ENCODE data around the gene NLK.
"Not testable (repeated sequence)": the region's sequence is repeated elsewhere in the genome, so short reads cannot be mapped to it uniquely, and the experiment has no call there.

NLK gene

DNA sequence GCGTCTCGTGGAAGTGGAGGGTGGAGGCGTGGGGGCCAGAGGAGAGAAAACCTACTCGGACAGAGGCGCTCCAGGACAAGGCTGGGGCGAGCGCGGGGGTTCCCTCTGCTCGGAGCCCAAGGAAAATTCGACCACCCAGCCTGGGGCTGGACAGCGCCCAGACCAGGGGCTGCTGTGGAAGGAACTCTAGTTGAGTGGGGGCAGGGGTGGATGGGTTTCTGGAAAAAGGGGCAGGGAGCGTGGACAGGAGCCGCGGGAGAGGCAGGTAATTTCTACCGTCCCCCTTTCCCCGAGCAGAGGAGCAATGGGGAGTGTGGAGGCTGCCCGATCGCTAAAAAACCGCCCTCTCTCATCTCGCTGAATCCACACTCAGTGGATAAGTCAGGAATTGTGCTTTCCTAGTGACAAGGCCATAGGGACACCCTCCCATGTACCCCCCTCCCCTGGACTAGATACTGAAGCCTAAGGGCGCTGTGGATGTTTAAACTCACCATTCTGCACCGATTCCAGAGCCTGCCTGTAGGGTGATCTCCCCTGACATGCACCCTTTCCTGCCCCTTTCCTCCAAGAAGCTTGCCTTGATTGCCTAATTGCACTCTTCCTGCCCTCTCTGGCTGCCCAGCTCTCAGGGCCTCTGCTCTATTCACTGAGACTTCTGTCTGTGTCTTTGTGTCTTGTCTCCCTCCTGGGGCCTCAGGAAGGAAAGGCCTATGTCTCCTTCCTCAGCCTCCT is 185.8 kb downstream of the NLK start:
- no peak for DNase-seq (ENCODE audit: low spot score)
- no peaks in the 10 kb centered on the region for H3K9me3 ChIP-seq (replicated peaks in 1 of 2; ENCODE audit: control insufficient read depth in 2 of 2, insufficient read depth in 1 of 2, low read depth in 1 of 2, low read length in 2 of 2)
- H3K23ac ChIP-seq (ENCODE audit: low read depth, low read length, poor library complexity), result no peak overlapping the region
- no peak overlapping the region for H3K14ac ChIP-seq (ENCODE audit: low read length)
- H3K4me2 ChIP-seq (ENCODE audit: insufficient read depth, low read length, poor library complexity, severe bottlenecking), result peak overlapping the region; percentile 92
- H3K36me3 ChIP-seq (replicated peaks in 1 of 2; ENCODE audit: control insufficient read depth in 2 of 2, insufficient read depth in 2 of 2, low read length in 2 of 2), result no peaks in the 10 kb centered on the region
- H3K79me1 ChIP-seq (ENCODE audit: low read depth, low read length), result no peaks in the 10 kb centered on the region
- H2BK120ac ChIP-seq (ENCODE audit: low read depth, low read length), result no peak overlapping the region
- no peak overlapping the region for H2BK15ac ChIP-seq (ENCODE audit: low read length)
- no peak overlapping the region for H2BK12ac ChIP-seq (ENCODE audit: low read length)
- peak overlapping the region; percentile 84 for H2BK5ac ChIP-seq (ENCODE audit: low read length)
- H2AFZ ChIP-seq (ENCODE audit: low read length), result peak overlapping the region; percentile 84
- no CpG with 5 or more reads among the region's 22 CpGs for WGBS, 2 donors (ENCODE audit: extremely low coverage in 2 of 2, insufficient read length in 2 of 2, insufficient replicate concordance in 1 of 2)
- no peak overlapping the region for H4K91ac ChIP-seq (ENCODE audit: low read depth, low read length, poor library complexity)
- H3K4me3 ChIP-seq (ENCODE audit: low read length in 2 of 2), result peak overlapping the region; percentile 51 to 87
- H2AK5ac ChIP-seq (ENCODE audit: low read depth, low read length), result peak overlapping the region; percentile 49
- peak overlapping the region; percentile 86 for H3K18ac ChIP-seq (ENCODE audit: low read length)
- H3K27ac ChIP-seq (replicated peaks; ENCODE audit: low read length), result peak overlapping the region; percentile 28
- H3K27me3 ChIP-seq (ENCODE audit: control insufficient read depth in 3 of 3, insufficient read depth in 3 of 3, low read depth in 1 of 3, low read length in 3 of 3), result peaks cover 0 to 29% (median 0%) of the 10 kb centered on the region in 3 experiments
- H4K8ac ChIP-seq (ENCODE audit: low read depth, low read length), result no peak overlapping the region
- H3K4ac ChIP-seq (ENCODE audit: low read length), result no peak overlapping the region
- peaks cover 11 to 15% of the 10 kb centered on the region in 2 donors for H3K4me1 ChIP-seq (ENCODE audit: control insufficient read depth in 2 of 2, insufficient read depth in 1 of 2, low read depth in 1 of 2, low read length in 2 of 2)
- H3K9ac ChIP-seq (ENCODE audit: low read depth, low read length, poor library complexity), result peak overlapping the region; percentile 85

DNA sequence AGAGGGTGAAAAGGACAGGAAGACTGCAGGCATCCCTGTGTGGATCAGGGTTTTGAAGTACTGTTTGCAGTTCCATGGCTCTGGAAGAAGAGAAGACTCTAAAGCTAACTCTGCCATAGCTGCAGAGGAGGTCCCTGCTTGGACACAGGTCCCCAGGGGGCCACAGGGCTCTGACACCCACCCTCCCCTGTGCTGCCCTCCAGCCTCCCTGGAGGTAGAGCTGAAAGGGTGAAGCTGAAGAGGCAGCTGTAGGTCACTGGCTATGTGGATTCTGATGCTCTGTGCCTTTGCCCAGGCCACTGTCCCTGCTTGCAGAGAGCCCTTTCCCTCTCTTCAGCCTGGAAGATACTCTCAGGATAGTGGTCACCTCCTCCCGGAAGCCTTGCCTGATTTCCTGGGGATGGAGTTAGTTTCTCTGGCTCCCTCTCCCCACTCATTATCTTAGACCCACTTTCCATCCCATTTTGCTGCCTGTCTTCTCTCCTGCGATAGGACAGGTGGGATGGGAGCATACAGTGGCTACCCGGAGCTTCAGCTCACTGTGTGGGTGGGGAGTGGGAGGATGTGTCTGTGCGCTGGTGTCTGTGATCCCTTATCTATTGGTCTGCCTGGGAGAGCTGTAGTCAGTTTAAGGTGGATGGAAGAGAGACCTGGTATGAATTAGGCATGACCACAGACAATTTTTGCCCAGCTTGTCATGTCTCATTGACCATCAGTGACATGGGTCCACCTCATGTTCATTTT is 186.7 kb downstream of the NLK start:
- H3K4ac ChIP-seq (ENCODE audit: low read length), result peak overlapping the region; percentile 54
- H3K4me2 ChIP-seq (ENCODE audit: insufficient read depth, low read length, poor library complexity, severe bottlenecking), result peak overlapping the region; percentile 92
- no peak overlapping the region for H3K9ac ChIP-seq (ENCODE audit: low read depth, low read length, poor library complexity)
- H3K36me3 ChIP-seq (replicated peaks in 1 of 2; ENCODE audit: control insufficient read depth in 2 of 2, insufficient read depth in 2 of 2, low read length in 2 of 2), result no peaks in the 10 kb centered on the region
- H3K4me1 ChIP-seq (ENCODE audit: control insufficient read depth in 2 of 2, insufficient read depth in 1 of 2, low read depth in 1 of 2, low read length in 2 of 2), result peaks cover 11 to 15% of the 10 kb centered on the region in 2 donors
- peak overlapping the region; percentile 34 for H2BK15ac ChIP-seq (ENCODE audit: low read length)
- peak overlapping the region; percentile 15 for H3K14ac ChIP-seq (ENCODE audit: low read length)
- DNase-seq (ENCODE audit: low spot score), result no peak
- H4K8ac ChIP-seq (ENCODE audit: low read depth, low read length), result no peak overlapping the region
- no peak overlapping the region for H3K18ac ChIP-seq (ENCODE audit: low read length)
- H2BK12ac ChIP-seq (ENCODE audit: low read length), result peak overlapping the region; percentile 33
- no peak overlapping the region for H4K91ac ChIP-seq (ENCODE audit: low read depth, low read length, poor library complexity)
- peak overlapping the region; percentile 84 for H2AFZ ChIP-seq (ENCODE audit: low read length)
- no peaks in the 10 kb centered on the region for H3K79me1 ChIP-seq (ENCODE audit: low read depth, low read length)
- no peak overlapping the region for H3K4me3 ChIP-seq (ENCODE audit: low read length in 2 of 2)
- no peak overlapping the region for H2BK120ac ChIP-seq (ENCODE audit: low read depth, low read length)
- no peaks in the 10 kb centered on the region for H3K9me3 ChIP-seq (replicated peaks in 1 of 2; ENCODE audit: control insufficient read depth in 2 of 2, insufficient read depth in 1 of 2, low read depth in 1 of 2, low read length in 2 of 2)
- no peak overlapping the region for H3K27ac ChIP-seq (replicated peaks; ENCODE audit: low read length)
- peak overlapping the region; percentile 58 for H2AK5ac ChIP-seq (ENCODE audit: low read depth, low read length)
- WGBS, 2 donors (ENCODE audit: extremely low coverage in 2 of 2, insufficient read length in 2 of 2, insufficient replicate concordance in 1 of 2), result no CpG with 5 or more reads among the region's 4 CpGs
- H2BK5ac ChIP-seq (ENCODE audit: low read length), result no peak overlapping the region
- H3K27me3 ChIP-seq (ENCODE audit: control insufficient read depth in 3 of 3, insufficient read depth in 3 of 3, low read depth in 1 of 3, low read length in 3 of 3), result peaks cover 0 to 33% (median 0%) of the 10 kb centered on the region in 3 experiments
- no peak overlapping the region for H3K23ac ChIP-seq (ENCODE audit: low read depth, low read length, poor library complexity)

DNA sequence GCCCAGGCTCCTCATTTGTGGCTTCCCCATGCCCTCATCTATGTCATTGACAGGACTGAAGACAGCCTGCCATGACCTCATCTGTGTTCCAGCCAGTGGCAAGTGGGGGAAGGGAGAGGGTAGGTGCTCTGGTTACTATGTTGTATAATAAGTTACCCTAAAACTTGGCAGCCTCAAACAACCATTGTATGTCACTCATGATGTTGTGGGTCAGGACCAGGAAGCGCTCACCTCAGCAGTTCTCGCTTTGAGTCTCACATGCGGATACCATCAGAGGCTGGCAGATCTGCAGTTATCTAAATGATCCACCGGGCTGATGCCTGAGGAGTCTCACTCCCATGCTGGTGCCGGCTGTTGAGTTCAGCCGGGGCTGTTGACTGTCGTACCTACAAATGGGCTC is 187.5 kb downstream of the NLK start:
- no peak for DNase-seq (ENCODE audit: low spot score)

DNA sequence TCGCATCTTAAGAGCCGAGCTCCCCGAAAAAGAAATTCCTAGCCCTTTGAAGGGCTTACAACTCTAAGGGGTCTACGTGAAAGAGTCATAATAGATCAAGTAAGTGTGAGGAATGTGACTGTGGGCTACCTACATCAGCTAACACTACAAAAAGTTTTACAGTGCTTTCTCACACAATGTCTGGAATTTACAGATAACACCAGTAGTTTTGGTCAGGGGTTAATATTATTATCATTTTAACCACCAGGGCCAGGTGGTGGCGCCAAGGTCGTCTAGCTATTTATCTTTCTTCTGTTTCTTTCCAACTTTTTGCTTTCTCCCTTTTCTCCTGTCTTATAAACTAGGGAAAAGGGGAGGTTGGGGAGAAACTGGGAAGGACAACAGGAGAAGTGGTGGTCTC is 188.1 kb downstream of the NLK start:
- not testable (repeated sequence) for H2BK15ac ChIP-seq (ENCODE audit: low read length); H3K4ac ChIP-seq (ENCODE audit: low read length); H2BK12ac ChIP-seq (ENCODE audit: low read length); H4K91ac ChIP-seq (ENCODE audit: low read depth, low read length, poor library complexity); H3K4me2 ChIP-seq (ENCODE audit: insufficient read depth, low read length, poor library complexity, severe bottlenecking); H3K9ac ChIP-seq (ENCODE audit: low read depth, low read length, poor library complexity); H3K27ac ChIP-seq (replicated peaks; ENCODE audit: low read length); DNase-seq (ENCODE audit: low spot score); H3K4me3 ChIP-seq (ENCODE audit: low read length in 2 of 2); H2AFZ ChIP-seq (ENCODE audit: low read length); H3K9me3 ChIP-seq (replicated peaks in 1 of 2; ENCODE audit: control insufficient read depth in 2 of 2, insufficient read depth in 1 of 2, low read depth in 1 of 2, low read length in 2 of 2); H2AK5ac ChIP-seq (ENCODE audit: low read depth, low read length); H3K23ac ChIP-seq (ENCODE audit: low read depth, low read length, poor library complexity); H3K36me3 ChIP-seq (replicated peaks in 1 of 2; ENCODE audit: control insufficient read depth in 2 of 2, insufficient read depth in 2 of 2, low read length in 2 of 2); H2BK120ac ChIP-seq (ENCODE audit: low read depth, low read length); H2BK5ac ChIP-seq (ENCODE audit: low read length); H3K79me1 ChIP-seq (ENCODE audit: low read depth, low read length); H3K18ac ChIP-seq (ENCODE audit: low read length); H4K8ac ChIP-seq (ENCODE audit: low read depth, low read length); H3K14ac ChIP-seq (ENCODE audit: low read length)
- WGBS, 2 donors (ENCODE audit: extremely low coverage in 2 of 2, insufficient read length in 2 of 2, insufficient replicate concordance in 1 of 2), result no CpG with 5 or more reads among the region's 6 CpGs
- H3K27me3 ChIP-seq (ENCODE audit: control insufficient read depth in 3 of 3, insufficient read depth in 3 of 3, low read depth in 1 of 3, low read length in 3 of 3), result peaks cover 0 to 33% (median 0%) of the 10 kb centered on the region in 3 experiments
- peaks cover 11 to 13% of the 10 kb centered on the region in 2 donors for H3K4me1 ChIP-seq (ENCODE audit: control insufficient read depth in 2 of 2, insufficient read depth in 1 of 2, low read depth in 1 of 2, low read length in 2 of 2)

More for the DNA sequence above, 187.5 kb downstream of the NLK start:
- Histone ChIP-seq H3K4me3 (ENCODE audit: low read length in 2 of 2) (no peak overlapping the region), H3K27ac (replicated peaks; ENCODE audit: low read length) (no peak overlapping the region), H3K9me3 (replicated peaks in 1 of 2; ENCODE audit: control insufficient read depth in 2 of 2, insufficient read depth in 1 of 2, low read depth in 1 of 2, low read length in 2 of 2) (no peaks in the 10 kb centered on the region), H2BK12ac (ENCODE audit: low read length) (no peak overlapping the region), H4K91ac (ENCODE audit: low read depth, low read length, poor library complexity) (no peak overlapping the region), H2BK15ac (ENCODE audit: low read length) (no peak overlapping the region), H3K79me1 (ENCODE audit: low read depth, low read length) (no peaks in the 10 kb centered on the region), H2AK5ac (ENCODE audit: low read depth, low read length) (no peak overlapping the region), H3K23ac (ENCODE audit: low read depth, low read length, poor library complexity) (no peak overlapping the region), H3K18ac (ENCODE audit: low read length) (no peak overlapping the region), H4K8ac (ENCODE audit: low read depth, low read length) (no peak overlapping the region), H2AFZ (ENCODE audit: low read length) (no peak overlapping the region), H3K4me1 (ENCODE audit: control insufficient read depth in 2 of 2, insufficient read depth in 1 of 2, low read depth in 1 of 2, low read length in 2 of 2) (peaks cover 11 to 15% of the 10 kb centered on the region in 2 donors), H3K9ac (ENCODE audit: low read depth, low read length, poor library complexity) (no peak overlapping the region), H3K27me3 (ENCODE audit: control insufficient read depth in 3 of 3, insufficient read depth in 3 of 3, low read depth in 1 of 3, low read length in 3 of 3) (peaks cover 0 to 33% (median 0%) of the 10 kb centered on the region in 3 experiments), H3K36me3 (replicated peaks in 1 of 2; ENCODE audit: control insufficient read depth in 2 of 2, insufficient read depth in 2 of 2, low read length in 2 of 2) (no peaks in the 10 kb centered on the region), H3K4me2 (ENCODE audit: insufficient read depth, low read length, poor library complexity, severe bottlenecking) (no peak overlapping the region), H2BK120ac (ENCODE audit: low read depth, low read length) (no peak overlapping the region), H3K4ac (ENCODE audit: low read length) (no peak overlapping the region), H2BK5ac (ENCODE audit: low read length) (no peak overlapping the region), H3K14ac (ENCODE audit: low read length) (no peak overlapping the region)
- no CpG with 5 or more reads among the region's 7 CpGs for WGBS, 2 donors (ENCODE audit: extremely low coverage in 2 of 2, insufficient read length in 2 of 2, insufficient replicate concordance in 1 of 2)
